NOMO-1 treated with dmso at 0.1 percent for 144 hours (cell line): Measurements from ENCODE around the gene ASB11.
A peak's percentile ranks its signal among the peaks of the same experiment; 100 is the strongest.
"Not testable (repeated sequence)": the region's sequence is repeated elsewhere in the genome, so short reads cannot be mapped to it uniquely, and the experiment has no call there.

Source experiments
- DNase-seq: peaks from one replicate; lab custom pipeline; 2025; ENCODE audit not compliant: unreplicated experiment; lab: John Stamatoyannopoulos, UW

ASB11 gene

GRCh38 chrX:15310117-15310516 is 5.3 kb downstream of the ASB11 start:
- no peak for DNase-seq

- not testable (repeated sequence) for DNase-seq
These were observed 9.5 kb downstream of the ASB11 start for GRCh38 chrX:15305899-15306298.

- DNase-seq = peak; percentile 80
These were observed 13.5 kb downstream of the ASB11 start for GRCh38 chrX:15301924-15302323.

- DNase-seq = peak; percentile 5
These were observed 15.2 kb downstream of the ASB11 start for GRCh38 chrX:15299941-15300851.

GRCh38 chrX:15298780-15299179 is 16.7 kb downstream of the ASB11 start:
- no peak for DNase-seq

GRCh38 chrX:15298201-15298600 is 17.2 kb downstream of the ASB11 start:
- no peak for DNase-seq

- no peak for DNase-seq
These were observed 22.0 kb downstream of the ASB11 start for GRCh38 chrX:15293451-15293850.

- DNase-seq = no peak
These were observed 22.6 kb downstream of the ASB11 start for GRCh38 chrX:15292861-15293260.

GRCh38 chrX:15277604-15278003 is 37.8 kb downstream of the ASB11 start:
- DNase-seq = no peak

GRCh38 chrX:15274946-15275345 is 40.5 kb downstream of the ASB11 start:
- no peak for DNase-seq

GRCh38 chrX:15273275-15273674 is 42.2 kb downstream of the ASB11 start:
- DNase-seq = not testable (repeated sequence)

GRCh38 chrX:15271757-15272156 is 43.7 kb downstream of the ASB11 start:
- no peak for DNase-seq

GRCh38 chrX:15269618-15270521 is 45.6 kb downstream of the ASB11 start, which contains the start of gene ASB9:
Gene ASB9 (minus strand): TSS chrX:15270083. CDS start chrX:15269874, 209 bp downstream.
- DNase-seq = no peak

- no peak for DNase-seq
These were observed 46.3 kb downstream of the ASB11 start for GRCh38 chrX:15269120-15269519.

- DNase-seq = no peak
These were observed 60.6 kb downstream of the ASB11 start for GRCh38 chrX:15254852-15255251.

- no peak for DNase-seq
These were observed 69.5 kb downstream of the ASB11 start for GRCh38 chrX:15245896-15246295.

GRCh38 chrX:15244421-15244820 is 71.0 kb downstream of the ASB11 start:
- DNase-seq = no peak

- DNase-seq = no peak
These were observed 72.4 kb downstream of the ASB11 start for GRCh38 chrX:15242899-15243555.

GRCh38 chrX:15241301-15241700 is 74.1 kb downstream of the ASB11 start:
- DNase-seq = no peak

GRCh38 chrX:15240414-15240813 is 75.0 kb downstream of the ASB11 start:
- DNase-seq = no peak

- DNase-seq = no peak
These were observed 79.3 kb downstream of the ASB11 start for GRCh38 chrX:15236146-15236545.
